Mesodermal cell (in vitro differentiated cells): ENCODE measurements around the gene VAMP4.
"Not testable (repeated sequence)": the region's sequence is repeated elsewhere in the genome, so short reads cannot be mapped to it uniquely, and the experiment has no call there.

Experiments used
- H3K27ac ChIP-seq: 2 replicates; pipeline ENCODE4 v1.7.0; 2013; ENCODE audit warnings: mild to moderate bottlenecking, low read depth, low read length, moderate library complexity; ENCODE audit not compliant: severe bottlenecking
- H3K36me3 ChIP-seq: 2 replicates; pipeline ENCODE4 v1.7.1; 2013; ENCODE audit warnings: mild to moderate bottlenecking, low read length, moderate library complexity; ENCODE audit not compliant: control insufficient read depth, insufficient read depth
- H3K4me1 ChIP-seq: one replicate; pipeline ENCODE4 v1.7.1; 2013; ENCODE audit warnings: mild to moderate bottlenecking, low read length; ENCODE audit not compliant: insufficient read depth, control insufficient read depth, poor library complexity, severe bottlenecking
- H3K4me3 ChIP-seq: 2 replicates; pipeline ENCODE4 v1.7.0; 2013; ENCODE audit warnings: low read length, control low read depth, mild to moderate bottlenecking; ENCODE audit not compliant: insufficient read depth, poor library complexity, severe bottlenecking; ENCODE audit errors: extremely low read depth
- H3K9me3 ChIP-seq: 2 replicates; pipeline ENCODE4 v1.7.1; 2013; ENCODE audit warnings: mild to moderate bottlenecking, low read length, moderate library complexity; ENCODE audit not compliant: control insufficient read depth
- WGBS, 2 experiments: methylation state at CpG; one replicate each; pipeline ENCODE4 v1.1.5; 2013; ENCODE audit warnings: missing lambda C conversion rate in 2 of 2; ENCODE audit not compliant: insufficient coverage in 2 of 2; 5-methylcytosine and 5-hydroxymethylcytosine counted together

The VAMP4 gene

GRCh38 chr1:171736196-171736595 lies 5.7 kb downstream of the VAMP4 start:
- peaks cover 17% of the 10 kb centered on the region for H3K36me3 ChIP-seq
- H3K27ac ChIP-seq, result no peak overlapping the region
- no peaks in the 10 kb centered on the region for H3K9me3 ChIP-seq
- H3K4me1 ChIP-seq, result peaks cover 12% of the 10 kb centered on the region
- WGBS, 2 experiments, result 86 to 100% methylated on average over 2 of the region's 2 CpGs
- H3K4me3 ChIP-seq, result no peak overlapping the region

GRCh38 chr1:171730052-171730451 lies 11.8 kb downstream of the VAMP4 start:
- no peaks in the 10 kb centered on the region for H3K4me1 ChIP-seq
- no peak overlapping the region for H3K27ac ChIP-seq
- peaks cover 13% of the 10 kb centered on the region for H3K36me3 ChIP-seq
- H3K9me3 ChIP-seq, result no peaks in the 10 kb centered on the region
- H3K4me3 ChIP-seq, result no peak overlapping the region

- H3K27ac ChIP-seq, result no peak overlapping the region
- H3K9me3 ChIP-seq, result no peaks in the 10 kb centered on the region
- WGBS, 2 experiments, result 83 to 100% methylated on average over 2 to 3 of the region's 3 CpGs
- H3K4me3 ChIP-seq, result no peak overlapping the region
- H3K36me3 ChIP-seq, result peaks cover 13% of the 10 kb centered on the region
- no peaks in the 10 kb centered on the region for H3K4me1 ChIP-seq
Observed at GRCh38 chr1:171727778-171728177, 14.1 kb downstream of the VAMP4 start.

GRCh38 chr1:171723180-171723579 lies 18.7 kb downstream of the VAMP4 start:
- H3K36me3 ChIP-seq, result peaks cover 12% of the 10 kb centered on the region
- not testable (repeated sequence) for H3K27ac ChIP-seq, H3K4me3 ChIP-seq, H3K4me1 ChIP-seq, H3K9me3 ChIP-seq
- 93 to 94% methylated on average over 3 of the region's 4 CpGs for WGBS, 2 experiments

- Histone ChIP-seq H3K36me3 (no peaks in the 10 kb centered on the region), H3K4me1 (no peaks in the 10 kb centered on the region), H3K4me3 (no peak overlapping the region), H3K27ac (no peak overlapping the region), H3K9me3 (no peaks in the 10 kb centered on the region)
- WGBS, 2 experiments, result 80% methylated on average over 1 of the region's 1 CpG; no CpG with 5 or more reads in 1 of the 2 experiments
Observed at GRCh38 chr1:171718848-171719247, 23.0 kb downstream of the VAMP4 start.

- Histone ChIP-seq H3K4me3 (no peak overlapping the region), H3K4me1 (no peaks in the 10 kb centered on the region), H3K27ac (no peak overlapping the region), H3K9me3 (no peaks in the 10 kb centered on the region), H3K36me3 (no peaks in the 10 kb centered on the region)
- 80% methylated on average over 1 of the region's 1 CpG; no CpG with 5 or more reads in 1 of the 2 experiments for WGBS, 2 experiments
Observed at GRCh38 chr1:171718216-171718615, 23.6 kb downstream of the VAMP4 start.

GRCh38 chr1:171717062-171717718 lies 24.7 kb downstream of the VAMP4 start:
- Histone ChIP-seq H3K9me3 (no peaks in the 10 kb centered on the region), H3K27ac (no peak overlapping the region), H3K36me3 (no peaks in the 10 kb centered on the region), H3K4me1 (no peaks in the 10 kb centered on the region), H3K4me3 (no peak overlapping the region)
- 90 to 100% methylated on average over 1 to 2 of the region's 2 CpGs for WGBS, 2 experiments

- Histone ChIP-seq H3K27ac (no peak overlapping the region), H3K4me3 (no peak overlapping the region), H3K9me3 (no peaks in the 10 kb centered on the region), H3K4me1 (no peaks in the 10 kb centered on the region), H3K36me3 (no peaks in the 10 kb centered on the region)
- WGBS, 2 experiments, result 88 to 93% methylated on average over 1 of the region's 3 CpGs
Observed at GRCh38 chr1:171716616-171717015, 25.2 kb downstream of the VAMP4 start.

GRCh38 chr1:171715813-171716251 lies 26.0 kb downstream of the VAMP4 start:
- Histone ChIP-seq H3K27ac (no peak overlapping the region), H3K36me3 (no peaks in the 10 kb centered on the region), H3K4me1 (no peaks in the 10 kb centered on the region), H3K4me3 (no peak overlapping the region), H3K9me3 (no peaks in the 10 kb centered on the region)
- 94% methylated on average over 2 of the region's 3 CpGs; no CpG with 5 or more reads in 1 of the 2 experiments for WGBS, 2 experiments

GRCh38 chr1:171712341-171712740 lies 29.5 kb downstream of the VAMP4 start:
- Histone ChIP-seq H3K4me3 (no peak overlapping the region), H3K27ac (no peak overlapping the region)
- 100% methylated on average over 1 of the region's 1 CpG; no CpG with 5 or more reads in 1 of the 2 experiments for whole genome bisulfite sequencing, 2 experiments

GRCh38 chr1:171711643-171712042 lies 30.2 kb downstream of the VAMP4 start:
- H3K4me1 ChIP-seq, result no peaks in the 10 kb centered on the region
- no peaks in the 10 kb centered on the region for H3K9me3 ChIP-seq
- WGBS, 2 experiments, result 100% methylated on average over 1 of the region's 4 CpGs; no CpG with 5 or more reads in 1 of the 2 experiments
- H3K27ac ChIP-seq, result no peak overlapping the region
- H3K4me3 ChIP-seq, result no peak overlapping the region
- peaks cover 4% of the 10 kb centered on the region for H3K36me3 ChIP-seq

More at GRCh38 chr1:171712341-171712740, 29.5 kb downstream of the VAMP4 start:
- H3K4me1 ChIP-seq, result no peaks in the 10 kb centered on the region
- H3K9me3 ChIP-seq, result no peaks in the 10 kb centered on the region
- peaks cover 4% of the 10 kb centered on the region for H3K36me3 ChIP-seq
